SK-MEL-5 (cell line): Measurements from ENCODE around the gene SFMBT1. TPM values are rescaled to one million over a fixed set of nuclear protein-coding genes. Genes with fewer than 3 reads are reported as not detected.
A peak's percentile ranks its signal among the peaks of the same experiment; 100 is the strongest.

Source experiments
- DNase-seq: peaks from one replicate; pipeline ENCODE4 v3.0.0-alpha.2; 2016; ENCODE audit warnings: low read depth, low spot score
- in situ Hi-C: cut with HindIII; loops from 2 replicates; pipeline ENCODE4 v1.10.0; 2016; ENCODE audit warnings: low sequenced_read_pairs, high pct_unique_total_duplicates, low pct_unique_long_range_greater_than_20kb
- total RNA-seq: library from RNA; depleted of rRNA; stranded (reverse); fragments of >200 nt; shearing (Covaris generic); gene quantifications from 2 replicates; pipeline ENCODE4 v1.2.3, GENCODE V29; 2014

SFMBT1 gene
- total RNA-seq, 1 experiment from 2014 or later: 16.4 TPM

GRCh38 chr3:53023072-53023823, 22.6 kb downstream of the SFMBT1 start:
- in situ Hi-C loops: no loop called here

GRCh38 chr3:53022647-53023046, 23.2 kb downstream of the SFMBT1 start:
- in situ Hi-C loops: no loop called here
- DNase-seq: no peak

More at GRCh38 chr3:53023072-53023823, 22.6 kb downstream of the SFMBT1 start:
- no peak for DNase-seq

GRCh38 chr3:53016236-53016635, 29.6 kb downstream of the SFMBT1 start:
- DNase-seq: no peak

GRCh38 chr3:53011324-53011723, 34.5 kb downstream of the SFMBT1 start:
- in situ Hi-C loops: no loop called here
- no peak for DNase-seq

More at GRCh38 chr3:53016236-53016635, 29.6 kb downstream of the SFMBT1 start:
- in situ Hi-C loops: no loop called here

- peak; percentile 32 for DNase-seq
- in situ Hi-C loops: no loop called here
These were observed 35.9 kb downstream of the SFMBT1 start for GRCh38 chr3:53009826-53010539.

GRCh38 chr3:53008932-53009331, 36.9 kb downstream of the SFMBT1 start:
- in situ Hi-C loops: no loop called here
- DNase-seq: no peak

GRCh38 chr3:53005854-53006513, 39.9 kb downstream of the SFMBT1 start:
- in situ Hi-C loops: no loop called here
- DNase-seq: no peak

- in situ Hi-C loops: no loop called here
- no peak for DNase-seq
These were observed 40.5 kb downstream of the SFMBT1 start for GRCh38 chr3:53005338-53005737.

- DNase-seq: no peak
- in situ Hi-C loops: no loop called here
These were observed 42.6 kb downstream of the SFMBT1 start for GRCh38 chr3:53003320-53003719.

- no peak for DNase-seq
- in situ Hi-C loops: no loop called here
These were observed 46.9 kb downstream of the SFMBT1 start for GRCh38 chr3:52998771-52999513.

- in situ Hi-C loops: no loop called here
These were observed 55.2 kb downstream of the SFMBT1 start for GRCh38 chr3:52990637-52991036.

GRCh38 chr3:52986938-52987337, 58.9 kb downstream of the SFMBT1 start:
- in situ Hi-C loops: no loop called here
- peak; percentile 77 for DNase-seq

More at GRCh38 chr3:52990637-52991036, 55.2 kb downstream of the SFMBT1 start:
- DNase-seq: no peak

- in situ Hi-C loops: no loop called here
- peak; percentile 13 for DNase-seq
These were observed 59.8 kb downstream of the SFMBT1 start for GRCh38 chr3:52986049-52986448.

GRCh38 chr3:52983828-52984227, 62.0 kb downstream of the SFMBT1 start:
- no peak for DNase-seq
- in situ Hi-C loops: no loop called here

- DNase-seq: no peak
- in situ Hi-C loops: no loop called here
These were observed 62.5 kb downstream of the SFMBT1 start for GRCh38 chr3:52983336-52983807.

- no peak for DNase-seq
- in situ Hi-C loops: no loop called here
These were observed 63.0 kb downstream of the SFMBT1 start for GRCh38 chr3:52982839-52983238.

- in situ Hi-C loops: no loop called here
- no peak for DNase-seq
These were observed 66.5 kb downstream of the SFMBT1 start for GRCh38 chr3:52979190-52979983.
